ENCODE measurements around the gene ADCY3. TPM values are rescaled to one million over a fixed set of nuclear protein-coding genes. Genes with fewer than 3 reads are reported as not detected.

Gene ADCY3
- total and polyA plus RNA-seq, 10 of the 15 experiments (the other 5 are each of a cell fraction or from before 2014, with no cell fraction given): 2.8 to 102 (median 50.4) TPM

DNA sequence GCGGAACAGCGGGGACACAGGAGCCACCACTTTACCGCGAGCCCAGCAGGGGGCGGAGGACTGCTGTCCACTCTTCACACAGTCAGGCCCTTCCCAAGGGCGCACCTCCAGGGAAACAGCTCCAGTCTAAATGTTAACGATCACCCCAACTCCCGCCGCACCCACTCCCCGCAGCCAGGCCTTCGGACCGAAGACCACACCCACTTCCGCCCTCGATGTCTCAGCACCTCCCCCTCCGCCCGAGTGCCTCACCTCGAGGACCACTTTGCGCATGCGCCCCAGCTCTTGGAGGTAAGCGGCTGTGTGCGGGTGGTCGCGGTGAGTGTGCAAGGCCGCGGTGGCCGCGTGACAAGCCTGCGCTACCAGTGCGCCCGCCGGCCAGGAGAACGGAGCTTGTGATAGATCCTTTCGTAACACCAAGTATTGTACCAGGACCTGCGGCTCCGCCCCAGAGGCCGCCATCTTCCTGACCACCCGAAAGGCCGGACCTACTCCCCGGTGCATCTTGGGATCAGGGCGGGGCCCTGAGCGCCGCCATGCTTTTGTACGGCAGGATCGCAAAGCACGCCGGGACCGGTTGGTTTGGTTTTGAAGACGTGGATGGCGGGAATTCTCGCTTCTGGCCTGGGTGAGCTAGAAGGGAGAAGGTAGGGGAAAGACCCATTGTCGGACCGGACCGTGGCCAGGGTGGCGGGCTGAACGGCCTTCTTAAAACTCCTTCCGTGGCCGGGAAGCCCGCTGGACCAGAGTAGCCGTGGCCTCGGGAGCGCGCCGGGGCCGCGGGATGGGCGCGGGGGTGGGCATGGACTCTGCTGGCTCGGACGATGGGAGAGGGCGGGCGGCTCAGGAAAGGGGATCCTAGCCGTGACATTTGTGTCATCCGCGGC, 126.9 kb downstream of the ADCY3 start, which contains the start of the genes CENPO and PTRHD1 (continued):
- TF ChIP-seq CREB1 (IDR thresholded peaks at IDR 0.05; ENCODE audit: low read depth) (peak; percentile 73), DPF2 (IDR thresholded peaks at IDR 0.05) (peak; percentile 78), IRF5 (IDR thresholded peaks at IDR 0.05; ENCODE audit: borderline replicate concordance) (no peak), TCF7 (IDR thresholded peaks at IDR 0.05; ENCODE audit: borderline replicate concordance) (no peak), NR2C1 (IDR thresholded peaks at IDR 0.05) (peak; percentile 71), ZNF687 (IDR thresholded peaks at IDR 0.05) (peak; percentile 48), RFX5 (IDR thresholded peaks at IDR 0.05; ENCODE audit: low read depth, low read length) (no peak), GATAD2B (conservative IDR thresholded peaks at IDR 0.05; ENCODE audit: low read depth) (peak; percentile 61), SPI1 (IDR thresholded peaks at IDR 0.05; ENCODE audit: borderline replicate concordance, insufficient read depth, low read depth, low read length) (peak; percentile 85), STAT1 (conservative IDR thresholded peaks at IDR 0.05) (0 out of 2 replicates have a peak, but pooled peaks have one; percentile 43), BCL11A (IDR thresholded peaks at IDR 0.05; ENCODE audit: low read depth, low read length) (0 out of 2 replicates have a peak, but pooled peaks have one; percentile 7), NFXL1 (IDR thresholded peaks at IDR 0.05; ENCODE audit: borderline replicate concordance) (no peak), SIN3A (IDR thresholded peaks at IDR 0.05; ENCODE audit: low read depth, low read length) (peak; percentile 90), POLR2A (IDR thresholded peaks at IDR 0.05; ENCODE audit: low read depth, low read length) (peak; percentile 93), SIX5 (IDR thresholded peaks at IDR 0.05; ENCODE audit: low read depth, low read length, severe bottlenecking) (peak; percentile 78), SRF (IDR thresholded peaks at IDR 0.05; ENCODE audit: low read depth in 2 of 2, low read length in 2 of 2) (0 out of 4 replicates have a peak, but pooled peaks of 1 of the 2 experiments have one; percentile 1), CBX5 (IDR thresholded peaks at IDR 0.05; ENCODE audit: low read depth) (0 out of 2 replicates have a peak, but pooled peaks have one; percentile 22)
- TF ChIP-seq, protein P1, sequence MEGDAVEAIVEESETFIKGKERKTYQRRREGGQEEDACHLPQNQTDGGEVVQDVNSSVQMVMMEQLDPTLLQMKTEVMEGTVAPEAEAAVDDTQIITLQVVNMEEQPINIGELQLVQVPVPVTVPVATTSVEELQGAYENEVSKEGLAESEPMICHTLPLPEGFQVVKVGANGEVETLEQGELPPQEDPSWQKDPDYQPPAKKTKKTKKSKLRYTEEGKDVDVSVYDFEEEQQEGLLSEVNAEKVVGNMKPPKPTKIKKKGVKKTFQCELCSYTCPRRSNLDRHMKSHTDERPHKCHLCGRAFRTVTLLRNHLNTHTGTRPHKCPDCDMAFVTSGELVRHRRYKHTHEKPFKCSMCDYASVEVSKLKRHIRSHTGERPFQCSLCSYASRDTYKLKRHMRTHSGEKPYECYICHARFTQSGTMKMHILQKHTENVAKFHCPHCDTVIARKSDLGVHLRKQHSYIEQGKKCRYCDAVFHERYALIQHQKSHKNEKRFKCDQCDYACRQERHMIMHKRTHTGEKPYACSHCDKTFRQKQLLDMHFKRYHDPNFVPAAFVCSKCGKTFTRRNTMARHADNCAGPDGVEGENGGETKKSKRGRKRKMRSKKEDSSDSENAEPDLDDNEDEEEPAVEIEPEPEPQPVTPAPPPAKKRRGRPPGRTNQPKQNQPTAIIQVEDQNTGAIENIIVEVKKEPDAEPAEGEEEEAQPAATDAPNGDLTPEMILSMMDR (IDR thresholded peaks at IDR 0.05 in 2 of 3, conservative IDR thresholded peaks at IDR 0.05 in 1 of 3; ENCODE audit: control insufficient read depth in 2 of 3, extremely low read depth in 1 of 3, insufficient read depth in 1 of 3, low read depth in 3 of 3, low read length in 3 of 3): peak; percentile 36 to 40 (median 37); a peak in 5 of 6 replicates
- TF ChIP-seq, protein P2, sequence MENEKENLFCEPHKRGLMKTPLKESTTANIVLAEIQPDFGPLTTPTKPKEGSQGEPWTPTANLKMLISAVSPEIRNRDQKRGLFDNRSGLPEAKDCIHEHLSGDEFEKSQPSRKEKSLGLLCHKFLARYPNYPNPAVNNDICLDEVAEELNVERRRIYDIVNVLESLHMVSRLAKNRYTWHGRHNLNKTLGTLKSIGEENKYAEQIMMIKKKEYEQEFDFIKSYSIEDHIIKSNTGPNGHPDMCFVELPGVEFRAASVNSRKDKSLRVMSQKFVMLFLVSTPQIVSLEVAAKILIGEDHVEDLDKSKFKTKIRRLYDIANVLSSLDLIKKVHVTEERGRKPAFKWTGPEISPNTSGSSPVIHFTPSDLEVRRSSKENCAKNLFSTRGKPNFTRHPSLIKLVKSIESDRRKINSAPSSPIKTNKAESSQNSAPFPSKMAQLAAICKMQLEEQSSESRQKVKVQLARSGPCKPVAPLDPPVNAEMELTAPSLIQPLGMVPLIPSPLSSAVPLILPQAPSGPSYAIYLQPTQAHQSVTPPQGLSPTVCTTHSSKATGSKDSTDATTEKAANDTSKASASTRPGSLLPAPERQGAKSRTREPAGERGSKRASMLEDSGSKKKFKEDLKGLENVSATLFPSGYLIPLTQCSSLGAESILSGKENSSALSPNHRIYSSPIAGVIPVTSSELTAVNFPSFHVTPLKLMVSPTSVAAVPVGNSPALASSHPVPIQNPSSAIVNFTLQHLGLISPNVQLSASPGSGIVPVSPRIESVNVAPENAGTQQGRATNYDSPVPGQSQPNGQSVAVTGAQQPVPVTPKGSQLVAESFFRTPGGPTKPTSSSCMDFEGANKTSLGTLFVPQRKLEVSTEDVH (IDR thresholded peaks at IDR 0.05; ENCODE audit: low read depth, partially characterized antibody): peak; percentile 90
